ENCODE measurements around the gene ARG2. TPM values are rescaled to one million over a fixed set of nuclear protein-coding genes. Genes with fewer than 3 reads are reported as not detected.
A peak's percentile ranks its signal among the peaks of the same experiment; 100 is the strongest.

Gene ARG2
- polyA plus RNA-seq, 1 donor (not counting 4 experiments of a cell fraction or from before 2014, with no cell fraction given): 8.2 TPM

DNA sequence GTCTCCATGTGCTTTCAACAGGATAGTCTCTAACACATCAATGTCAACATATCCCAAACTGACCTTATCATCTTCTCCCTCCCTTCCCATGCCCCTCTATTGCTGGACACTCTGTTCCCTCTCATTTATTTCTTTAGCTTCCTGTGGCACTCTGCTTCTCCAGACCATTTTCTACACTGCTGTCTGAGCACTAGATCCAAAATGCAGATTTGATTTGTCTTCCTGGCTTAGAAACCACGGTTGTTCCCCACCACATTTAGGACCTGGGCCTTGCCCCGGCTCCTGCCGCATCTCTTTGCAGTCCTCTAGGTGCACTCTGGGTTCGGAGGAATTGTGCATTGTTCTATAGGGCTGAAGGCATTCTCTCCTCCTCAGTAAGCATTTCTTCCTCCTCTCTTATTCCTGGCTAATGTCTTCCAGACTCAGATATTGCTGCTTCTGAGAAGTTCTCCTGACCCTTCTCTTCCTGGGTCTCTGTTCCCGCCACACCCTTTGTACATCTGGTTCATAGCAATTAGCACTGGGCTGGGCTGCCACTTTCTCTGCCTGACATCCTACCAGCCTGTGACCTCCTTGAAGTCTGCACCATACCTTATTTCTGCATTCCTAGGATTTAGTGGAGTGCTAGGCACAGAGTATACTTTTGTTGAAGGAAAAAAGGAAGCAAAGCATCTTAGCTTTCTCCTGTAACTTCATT, 13.9 kb downstream of the ARG2 start:
- H3K4me3 ChIP-seq (ENCODE audit: control insufficient read depth in 2 of 3, extremely low read depth in 1 of 3, insufficient read depth in 2 of 3, low read depth in 1 of 3, low read length in 3 of 3): no peak overlapping the region
- H3K36me3 ChIP-seq (ENCODE audit: control insufficient read depth in 2 of 2, extremely low read depth in 1 of 2, insufficient read depth in 2 of 2, low read length in 2 of 2): no peaks in the 10 kb centered on the region
- H3K27ac ChIP-seq (ENCODE audit: control insufficient read depth, insufficient read depth, low read length): no peak overlapping the region
- no peak overlapping the region for H2AFZ ChIP-seq (ENCODE audit: control insufficient read depth, low read length)
- H3K27me3 ChIP-seq (ENCODE audit: control insufficient read depth, extremely low read depth, insufficient read depth, low read length): no peaks in the 10 kb centered on the region
- H3K79me2 ChIP-seq (ENCODE audit: control insufficient read depth, insufficient read depth, low read length): no peaks in the 10 kb centered on the region
- H3K4me1 ChIP-seq (ENCODE audit: control insufficient read depth, extremely low read depth, insufficient read depth, low read length): peaks cover 9% of the 10 kb centered on the region
- no peak for FAIRE-seq
- H3K9me1 ChIP-seq (ENCODE audit: control insufficient read depth, extremely low read depth, insufficient read depth, low read length): no peaks in the 10 kb centered on the region
- no peak for DNase-seq (ENCODE audit: low read depth, low spot score)
- H3K9me3 ChIP-seq (ENCODE audit: control insufficient read depth, low read depth, low read length): no peaks in the 10 kb centered on the region
- H3K4me2 ChIP-seq (ENCODE audit: control insufficient read depth, extremely low read depth, insufficient read depth, low read depth, low read length): no peak overlapping the region
- H4K20me1 ChIP-seq (ENCODE audit: control insufficient read depth, extremely low read depth, insufficient read depth, low read length): no peaks in the 10 kb centered on the region
- dilution Hi-C loops (cut with MboI; ENCODE audit: extremely low pct_ligation_motif_present, low sequenced_read_pairs): no loop called here
- H3K9ac ChIP-seq (ENCODE audit: control insufficient read depth, extremely low read depth, insufficient read depth, low read length): no peak overlapping the region
- no peak for TF ChIP-seq EZH2 (IDR thresholded peaks at IDR 0.05; ENCODE audit: low read length)
- TF ChIP-seq, protein P1, sequence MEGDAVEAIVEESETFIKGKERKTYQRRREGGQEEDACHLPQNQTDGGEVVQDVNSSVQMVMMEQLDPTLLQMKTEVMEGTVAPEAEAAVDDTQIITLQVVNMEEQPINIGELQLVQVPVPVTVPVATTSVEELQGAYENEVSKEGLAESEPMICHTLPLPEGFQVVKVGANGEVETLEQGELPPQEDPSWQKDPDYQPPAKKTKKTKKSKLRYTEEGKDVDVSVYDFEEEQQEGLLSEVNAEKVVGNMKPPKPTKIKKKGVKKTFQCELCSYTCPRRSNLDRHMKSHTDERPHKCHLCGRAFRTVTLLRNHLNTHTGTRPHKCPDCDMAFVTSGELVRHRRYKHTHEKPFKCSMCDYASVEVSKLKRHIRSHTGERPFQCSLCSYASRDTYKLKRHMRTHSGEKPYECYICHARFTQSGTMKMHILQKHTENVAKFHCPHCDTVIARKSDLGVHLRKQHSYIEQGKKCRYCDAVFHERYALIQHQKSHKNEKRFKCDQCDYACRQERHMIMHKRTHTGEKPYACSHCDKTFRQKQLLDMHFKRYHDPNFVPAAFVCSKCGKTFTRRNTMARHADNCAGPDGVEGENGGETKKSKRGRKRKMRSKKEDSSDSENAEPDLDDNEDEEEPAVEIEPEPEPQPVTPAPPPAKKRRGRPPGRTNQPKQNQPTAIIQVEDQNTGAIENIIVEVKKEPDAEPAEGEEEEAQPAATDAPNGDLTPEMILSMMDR (optimal IDR thresholded peaks at IDR 0.05 in 1 of 3, IDR thresholded peaks at IDR 0.05 in 1 of 3, conservative IDR thresholded peaks at IDR 0.05 in 1 of 3; ENCODE audit: extremely low read depth in 1 of 3, insufficient read depth in 2 of 3, low read length in 3 of 3): no peak

DNA sequence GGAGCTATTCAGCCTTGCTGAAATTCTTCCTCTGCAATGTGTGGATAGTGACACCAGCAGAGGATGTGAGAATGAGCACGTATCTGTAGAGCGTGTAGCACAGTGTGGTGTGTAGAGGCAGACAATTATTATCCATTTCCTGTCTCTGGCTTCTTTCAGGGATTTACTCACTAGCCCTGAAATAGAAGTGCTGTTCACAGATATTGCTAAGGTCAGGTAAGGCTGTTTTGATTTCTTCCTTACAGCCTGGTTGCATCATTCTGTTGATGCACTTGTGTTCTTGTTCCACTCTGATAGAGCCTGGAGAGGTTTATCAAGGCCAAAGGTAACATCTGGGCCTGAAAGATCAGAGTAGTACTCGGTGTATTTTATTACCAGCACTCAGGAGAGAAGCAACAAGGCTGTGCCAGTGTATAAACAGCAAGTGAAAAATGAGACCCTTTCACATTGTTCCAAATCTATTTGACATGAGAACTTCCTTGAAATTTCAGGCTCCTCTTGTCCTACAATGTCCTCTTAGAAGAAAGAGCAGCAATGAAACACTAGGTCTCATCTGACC, 16.7 kb downstream of the ARG2 start:
- H3K36me3 ChIP-seq (ENCODE audit: control insufficient read depth in 2 of 2, extremely low read depth in 1 of 2, insufficient read depth in 2 of 2, low read length in 2 of 2): peaks cover 0 to 3% of the 10 kb centered on the region in 2 experiments
- no peak for TF ChIP-seq EZH2 (IDR thresholded peaks at IDR 0.05; ENCODE audit: low read length)
- H3K27me3 ChIP-seq (ENCODE audit: control insufficient read depth, extremely low read depth, insufficient read depth, low read length): no peaks in the 10 kb centered on the region
- no peaks in the 10 kb centered on the region for H3K9me3 ChIP-seq (ENCODE audit: control insufficient read depth, low read depth, low read length)
- H4K20me1 ChIP-seq (ENCODE audit: control insufficient read depth, extremely low read depth, insufficient read depth, low read length): no peaks in the 10 kb centered on the region
- H3K27ac ChIP-seq (ENCODE audit: control insufficient read depth, insufficient read depth, low read length): peak overlapping the region; percentile 22
- H2AFZ ChIP-seq (ENCODE audit: control insufficient read depth, low read length): no peak overlapping the region
- FAIRE-seq (peak; percentile 43), DNase-seq (ENCODE audit: low read depth, low spot score) (no peak)
- dilution Hi-C loops (cut with MboI; ENCODE audit: extremely low pct_ligation_motif_present, low sequenced_read_pairs): no loop called here
- H3K4me1 ChIP-seq (ENCODE audit: control insufficient read depth, extremely low read depth, insufficient read depth, low read length): peaks cover 9% of the 10 kb centered on the region
- no peak overlapping the region for H3K4me2 ChIP-seq (ENCODE audit: control insufficient read depth, extremely low read depth, insufficient read depth, low read depth, low read length)
- H3K79me2 ChIP-seq (ENCODE audit: control insufficient read depth, insufficient read depth, low read length): no peaks in the 10 kb centered on the region
- H3K9me1 ChIP-seq (ENCODE audit: control insufficient read depth, extremely low read depth, insufficient read depth, low read length): no peaks in the 10 kb centered on the region
- H3K9ac ChIP-seq (ENCODE audit: control insufficient read depth, extremely low read depth, insufficient read depth, low read length): no peak overlapping the region
- no peak overlapping the region for H3K4me3 ChIP-seq (ENCODE audit: control insufficient read depth in 2 of 3, extremely low read depth in 1 of 3, insufficient read depth in 2 of 3, low read depth in 1 of 3, low read length in 3 of 3)

Data from keratinocyte (primary cell).